ENCODE measurements around the gene CAPN9.

- TF ChIP-seq, protein P1, sequence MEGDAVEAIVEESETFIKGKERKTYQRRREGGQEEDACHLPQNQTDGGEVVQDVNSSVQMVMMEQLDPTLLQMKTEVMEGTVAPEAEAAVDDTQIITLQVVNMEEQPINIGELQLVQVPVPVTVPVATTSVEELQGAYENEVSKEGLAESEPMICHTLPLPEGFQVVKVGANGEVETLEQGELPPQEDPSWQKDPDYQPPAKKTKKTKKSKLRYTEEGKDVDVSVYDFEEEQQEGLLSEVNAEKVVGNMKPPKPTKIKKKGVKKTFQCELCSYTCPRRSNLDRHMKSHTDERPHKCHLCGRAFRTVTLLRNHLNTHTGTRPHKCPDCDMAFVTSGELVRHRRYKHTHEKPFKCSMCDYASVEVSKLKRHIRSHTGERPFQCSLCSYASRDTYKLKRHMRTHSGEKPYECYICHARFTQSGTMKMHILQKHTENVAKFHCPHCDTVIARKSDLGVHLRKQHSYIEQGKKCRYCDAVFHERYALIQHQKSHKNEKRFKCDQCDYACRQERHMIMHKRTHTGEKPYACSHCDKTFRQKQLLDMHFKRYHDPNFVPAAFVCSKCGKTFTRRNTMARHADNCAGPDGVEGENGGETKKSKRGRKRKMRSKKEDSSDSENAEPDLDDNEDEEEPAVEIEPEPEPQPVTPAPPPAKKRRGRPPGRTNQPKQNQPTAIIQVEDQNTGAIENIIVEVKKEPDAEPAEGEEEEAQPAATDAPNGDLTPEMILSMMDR (IDR thresholded peaks at IDR 0.05) = no peak
- peak in 1 of 2 donors; percentile 22 for TF ChIP-seq POLR2A (IDR thresholded peaks at IDR 0.05)
Observed at GRCh38 chr1:230851291-230851691, 104.1 kb downstream of the CAPN9 start.

Measured in thyroid gland (tissue), 4 donors.